Choroid plexus epithelial cell (primary cell): Measurements from ENCODE around the gene FOXO1.

ENCODE experiments used
- DNase-seq: peaks from one replicate; pipeline ENCODE4 v3.0.0-alpha.2; 2010; ENCODE audit warnings: low read depth
- H3K4me3 ChIP-seq: 2 replicates; pipeline ENCODE4 v1.5.1; 2011; ENCODE audit warnings: low read depth, mild to moderate bottlenecking, control low read depth, low read length, moderate library complexity
- CTCF ChIP-seq: conservative IDR thresholded peaks from 2 replicates; pipeline ENCODE4 v1.5.1; 2011; ENCODE audit warnings: low read depth, mild to moderate bottlenecking, control low read depth, inconsistent platforms, low read length, moderate library complexity

Gene FOXO1

GRCh38 chr13:40572961-40573360 is 93.5 kb downstream of the FOXO1 start:
- H3K4me3 ChIP-seq, result no peak overlapping the region
- TF ChIP-seq CTCF, result no peak
- no peak for DNase-seq

- H3K4me3 ChIP-seq, result no peak overlapping the region
- no peak for TF ChIP-seq CTCF
- DNase-seq, result no peak
These were observed 95.0 kb downstream of the FOXO1 start for GRCh38 chr13:40571338-40571963.

- DNase-seq, result no peak
- no peak for TF ChIP-seq CTCF
These were observed 95.5 kb downstream of the FOXO1 start for GRCh38 chr13:40570930-40571329.

GRCh38 chr13:40569024-40569350 is 97.5 kb downstream of the FOXO1 start:
- H3K4me3 ChIP-seq, result no peak overlapping the region
- no peak for DNase-seq

More at GRCh38 chr13:40570930-40571329, 95.5 kb downstream of the FOXO1 start:
- H3K4me3 ChIP-seq, result no peak overlapping the region

GRCh38 chr13:40568246-40569023 is 98.0 kb downstream of the FOXO1 start:
- no peak overlapping the region for H3K4me3 ChIP-seq
- TF ChIP-seq CTCF, result no peak

More at GRCh38 chr13:40569024-40569350, 97.5 kb downstream of the FOXO1 start:
- no peak for TF ChIP-seq CTCF

GRCh38 chr13:40566811-40567210 is 99.6 kb downstream of the FOXO1 start:
- no peak for DNase-seq
- no peak for TF ChIP-seq CTCF
- H3K4me3 ChIP-seq, result no peak overlapping the region

More at GRCh38 chr13:40568246-40569023, 98.0 kb downstream of the FOXO1 start:
- DNase-seq, result no peak
